ENCODE data around the gene SPO11. TPM values are rescaled to one million over a fixed set of nuclear protein-coding genes. Genes with fewer than 3 reads are reported as not detected.

Gene SPO11
- total RNA-seq, 4 donors from 2014 or later = not detected

DNA sequence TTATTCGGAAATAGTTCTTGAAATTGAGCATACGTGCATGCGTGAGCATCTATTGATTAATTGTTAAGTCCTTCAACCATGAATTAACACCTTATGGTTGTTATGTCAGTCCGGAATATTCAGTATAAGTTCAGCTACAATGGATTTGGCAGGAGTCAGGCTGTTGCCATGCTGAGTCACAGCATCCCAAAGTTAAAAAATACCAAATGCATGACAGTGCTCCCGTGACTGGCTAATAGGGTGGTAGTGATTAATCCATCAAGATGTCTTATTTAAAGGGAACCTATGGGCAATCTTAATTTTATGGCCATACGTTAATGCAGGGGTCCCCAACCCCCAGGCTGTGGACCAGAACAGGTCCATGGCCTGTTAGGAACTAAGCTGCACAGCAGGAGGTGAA lies 31.9 kb downstream of the SPO11 start:
- no peaks in the 10 kb centered on the region for H3K4me1 ChIP-seq
- H3K4me3 ChIP-seq = no peak overlapping the region
- DNase-seq = no peak
- intact Hi-C loops (cut with DNase I; ENCODE audit: low total_unique reads) = no loop called here
- H3K27me3 ChIP-seq = no peaks in the 10 kb centered on the region
- no peak for TF ChIP-seq POLR2A (IDR thresholded peaks at IDR 0.05)
- TF ChIP-seq, protein P1, sequence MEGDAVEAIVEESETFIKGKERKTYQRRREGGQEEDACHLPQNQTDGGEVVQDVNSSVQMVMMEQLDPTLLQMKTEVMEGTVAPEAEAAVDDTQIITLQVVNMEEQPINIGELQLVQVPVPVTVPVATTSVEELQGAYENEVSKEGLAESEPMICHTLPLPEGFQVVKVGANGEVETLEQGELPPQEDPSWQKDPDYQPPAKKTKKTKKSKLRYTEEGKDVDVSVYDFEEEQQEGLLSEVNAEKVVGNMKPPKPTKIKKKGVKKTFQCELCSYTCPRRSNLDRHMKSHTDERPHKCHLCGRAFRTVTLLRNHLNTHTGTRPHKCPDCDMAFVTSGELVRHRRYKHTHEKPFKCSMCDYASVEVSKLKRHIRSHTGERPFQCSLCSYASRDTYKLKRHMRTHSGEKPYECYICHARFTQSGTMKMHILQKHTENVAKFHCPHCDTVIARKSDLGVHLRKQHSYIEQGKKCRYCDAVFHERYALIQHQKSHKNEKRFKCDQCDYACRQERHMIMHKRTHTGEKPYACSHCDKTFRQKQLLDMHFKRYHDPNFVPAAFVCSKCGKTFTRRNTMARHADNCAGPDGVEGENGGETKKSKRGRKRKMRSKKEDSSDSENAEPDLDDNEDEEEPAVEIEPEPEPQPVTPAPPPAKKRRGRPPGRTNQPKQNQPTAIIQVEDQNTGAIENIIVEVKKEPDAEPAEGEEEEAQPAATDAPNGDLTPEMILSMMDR (IDR thresholded peaks at IDR 0.05) = no peak
- no peaks in the 10 kb centered on the region for H3K36me3 ChIP-seq
- no peaks in the 10 kb centered on the region for H3K9me3 ChIP-seq
- no peak overlapping the region for H3K27ac ChIP-seq

DNA sequence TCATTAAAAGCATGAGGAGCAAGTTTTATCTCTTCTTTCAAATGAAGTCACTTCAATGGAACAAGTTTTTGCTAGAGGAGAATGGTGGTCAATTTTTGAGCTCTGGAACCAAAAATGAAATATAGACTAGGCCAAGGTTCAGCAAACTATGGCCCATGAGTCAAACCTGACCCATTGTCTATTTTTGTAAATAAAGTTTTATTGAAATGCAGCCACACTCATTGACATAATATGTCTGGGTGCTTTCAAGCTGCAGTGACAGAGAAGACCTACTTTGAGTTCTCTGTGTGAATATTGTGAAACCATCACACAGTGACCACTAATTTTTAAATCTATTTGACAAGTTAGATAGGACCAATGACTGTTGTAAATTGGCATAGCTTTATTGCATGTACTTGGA lies 34.8 kb downstream of the SPO11 start:
- no peak for DNase-seq
- Histone ChIP-seq H3K4me1 (no peaks in the 10 kb centered on the region), H3K9me3 (no peaks in the 10 kb centered on the region), H3K36me3 (no peaks in the 10 kb centered on the region), H3K4me3 (no peak overlapping the region), H3K27ac (no peak overlapping the region), H3K27me3 (no peaks in the 10 kb centered on the region)
- TF ChIP-seq, protein P1 (IDR thresholded peaks at IDR 0.05) = no peak
- no peak for TF ChIP-seq POLR2A (IDR thresholded peaks at IDR 0.05)
- intact Hi-C loops (cut with DNase I; ENCODE audit: low total_unique reads) = no loop called here

DNA sequence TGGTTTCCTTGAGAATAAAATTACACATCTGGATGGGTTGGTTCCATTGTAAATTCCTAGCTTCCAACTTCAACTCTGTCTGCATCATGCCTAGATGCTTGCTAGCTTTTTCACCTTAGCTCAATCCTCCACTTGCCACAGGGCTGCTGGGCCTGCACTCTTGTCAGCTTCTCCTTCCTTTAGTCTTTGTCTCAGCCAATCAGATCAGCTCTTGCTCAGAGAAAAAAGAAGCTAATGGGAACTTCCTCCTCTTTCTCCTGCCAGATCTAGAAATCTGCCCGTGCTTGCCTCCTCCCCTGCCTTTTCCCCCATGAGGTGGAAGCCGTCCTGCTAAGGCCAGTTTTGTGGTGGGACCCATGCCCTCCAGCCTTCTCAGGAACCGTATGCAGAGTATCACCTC lies 40.0 kb downstream of the SPO11 start:
- no peak overlapping the region for H3K27ac ChIP-seq
- H3K9me3 ChIP-seq = no peaks in the 10 kb centered on the region
- H3K36me3 ChIP-seq = no peaks in the 10 kb centered on the region
- no peaks in the 10 kb centered on the region for H3K27me3 ChIP-seq
- H3K4me1 ChIP-seq = no peaks in the 10 kb centered on the region
- H3K4me3 ChIP-seq = no peak overlapping the region
- intact Hi-C loops (cut with DNase I; ENCODE audit: low total_unique reads) = no loop called here
- no peak for TF ChIP-seq POLR2A (IDR thresholded peaks at IDR 0.05)
- TF ChIP-seq, protein P1 (IDR thresholded peaks at IDR 0.05) = no peak
- DNase-seq = no peak

DNA sequence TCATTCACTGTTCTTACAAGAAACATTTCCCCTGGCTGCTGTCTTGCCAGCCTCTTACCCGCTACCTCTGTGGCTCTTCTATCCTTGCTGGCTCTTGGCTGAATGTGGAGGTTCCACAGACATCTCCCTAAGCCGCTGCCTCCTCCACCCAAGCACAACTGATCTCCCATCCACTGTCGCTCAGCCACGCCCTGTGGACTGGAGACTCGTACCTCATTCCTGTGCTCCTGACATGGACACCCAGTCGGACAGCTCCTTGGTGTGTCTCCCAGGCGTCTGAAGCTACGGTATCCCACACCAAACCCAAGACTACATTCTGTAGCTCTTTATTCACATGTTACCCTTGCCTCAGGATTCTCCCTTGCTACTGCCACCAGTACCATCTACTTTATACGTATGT lies 40.7 kb downstream of the SPO11 start:
- TF ChIP-seq POLR2A (IDR thresholded peaks at IDR 0.05) = no peak
- TF ChIP-seq, protein P1 (IDR thresholded peaks at IDR 0.05) = no peak
- H3K27ac ChIP-seq = no peak overlapping the region
- H3K4me1 ChIP-seq = no peaks in the 10 kb centered on the region
- no peaks in the 10 kb centered on the region for H3K9me3 ChIP-seq
- no peaks in the 10 kb centered on the region for H3K27me3 ChIP-seq
- intact Hi-C loops (cut with DNase I; ENCODE audit: low total_unique reads) = no loop called here
- no peak for DNase-seq
- no peak overlapping the region for H3K4me3 ChIP-seq
- no peaks in the 10 kb centered on the region for H3K36me3 ChIP-seq

DNA sequence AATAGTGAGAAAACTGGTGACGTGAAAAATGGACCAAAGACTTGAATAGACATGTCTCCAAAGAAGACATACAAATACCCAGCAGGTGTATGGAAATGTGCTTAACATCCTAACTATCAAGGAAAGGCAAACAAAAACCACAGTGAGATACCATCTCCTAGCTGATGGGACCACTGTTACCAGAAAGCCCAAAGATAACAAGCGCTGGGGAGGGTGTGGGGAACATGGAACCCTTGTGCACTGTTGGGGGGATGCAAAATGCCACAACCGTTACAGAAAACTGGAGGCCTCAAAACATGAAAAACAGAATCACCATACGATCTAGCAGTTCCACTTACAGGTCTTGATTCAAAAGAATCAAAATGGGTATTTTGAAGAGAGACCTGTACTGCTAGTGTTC lies 41.8 kb downstream of the SPO11 start:
- Histone ChIP-seq H3K27ac (no peak overlapping the region), H3K9me3 (no peaks in the 10 kb centered on the region), H3K27me3 (no peaks in the 10 kb centered on the region), H3K36me3 (no peaks in the 10 kb centered on the region), H3K4me1 (no peaks in the 10 kb centered on the region), H3K4me3 (no peak overlapping the region)
- TF ChIP-seq, protein P1 (IDR thresholded peaks at IDR 0.05) = no peak
- TF ChIP-seq POLR2A (IDR thresholded peaks at IDR 0.05) = no peak
- intact Hi-C loops (cut with DNase I; ENCODE audit: low total_unique reads) = no loop called here
- no peak for DNase-seq
